ENCODE results near the gene METRNL. TPM values are rescaled to one million over a fixed set of nuclear protein-coding genes. Genes with fewer than 3 reads are reported as not detected.

The METRNL gene
- total and polyA plus RNA-seq, 12 donors = 39.0 to 134 (median 70.9) TPM

DNA sequence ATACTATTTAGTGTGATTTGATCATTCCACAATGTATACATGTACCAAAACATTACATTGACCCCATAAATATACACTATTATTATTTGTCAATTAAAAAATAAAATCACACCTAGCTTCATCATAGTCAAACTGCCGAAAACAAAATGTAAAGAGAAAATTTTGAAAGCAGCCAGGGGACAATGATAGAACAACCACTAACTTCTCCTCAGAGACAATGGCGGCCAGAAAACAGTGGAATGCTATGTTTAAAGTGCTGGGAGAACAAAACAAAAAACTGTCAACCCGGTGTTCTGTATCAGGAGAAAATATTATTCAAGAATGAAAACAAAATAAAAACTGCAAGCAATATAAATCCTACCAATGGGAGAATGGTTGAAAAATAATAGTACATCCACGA lies 63.2 kb downstream of the METRNL start:
- 91 to 94% methylated on average over 4 of the region's 4 CpGs for WGBS, 2 donors
- intact Hi-C loops (cut with DNase I) = no loop called here
- no peak for ATAC-seq
- Histone ChIP-seq H3K4me3 (no peak overlapping the region), H3K36me3 (no peaks in the 10 kb centered on the region), H3K4me1 (peaks cover 0 to 13% (median 10%) of the 10 kb centered on the region in 9 donors), H3K9me3 (peaks cover 0 to 13% (median 0%) of the 10 kb centered on the region in 11 donors), H3K27me3 (peaks cover 0 to 5% (median 0%) of the 10 kb centered on the region in 7 donors), H3K27ac (no peak overlapping the region)
- no peak for DNase-seq
- TF ChIP-seq, protein P1, sequence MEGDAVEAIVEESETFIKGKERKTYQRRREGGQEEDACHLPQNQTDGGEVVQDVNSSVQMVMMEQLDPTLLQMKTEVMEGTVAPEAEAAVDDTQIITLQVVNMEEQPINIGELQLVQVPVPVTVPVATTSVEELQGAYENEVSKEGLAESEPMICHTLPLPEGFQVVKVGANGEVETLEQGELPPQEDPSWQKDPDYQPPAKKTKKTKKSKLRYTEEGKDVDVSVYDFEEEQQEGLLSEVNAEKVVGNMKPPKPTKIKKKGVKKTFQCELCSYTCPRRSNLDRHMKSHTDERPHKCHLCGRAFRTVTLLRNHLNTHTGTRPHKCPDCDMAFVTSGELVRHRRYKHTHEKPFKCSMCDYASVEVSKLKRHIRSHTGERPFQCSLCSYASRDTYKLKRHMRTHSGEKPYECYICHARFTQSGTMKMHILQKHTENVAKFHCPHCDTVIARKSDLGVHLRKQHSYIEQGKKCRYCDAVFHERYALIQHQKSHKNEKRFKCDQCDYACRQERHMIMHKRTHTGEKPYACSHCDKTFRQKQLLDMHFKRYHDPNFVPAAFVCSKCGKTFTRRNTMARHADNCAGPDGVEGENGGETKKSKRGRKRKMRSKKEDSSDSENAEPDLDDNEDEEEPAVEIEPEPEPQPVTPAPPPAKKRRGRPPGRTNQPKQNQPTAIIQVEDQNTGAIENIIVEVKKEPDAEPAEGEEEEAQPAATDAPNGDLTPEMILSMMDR (IDR thresholded peaks at IDR 0.05) = no peak

DNA sequence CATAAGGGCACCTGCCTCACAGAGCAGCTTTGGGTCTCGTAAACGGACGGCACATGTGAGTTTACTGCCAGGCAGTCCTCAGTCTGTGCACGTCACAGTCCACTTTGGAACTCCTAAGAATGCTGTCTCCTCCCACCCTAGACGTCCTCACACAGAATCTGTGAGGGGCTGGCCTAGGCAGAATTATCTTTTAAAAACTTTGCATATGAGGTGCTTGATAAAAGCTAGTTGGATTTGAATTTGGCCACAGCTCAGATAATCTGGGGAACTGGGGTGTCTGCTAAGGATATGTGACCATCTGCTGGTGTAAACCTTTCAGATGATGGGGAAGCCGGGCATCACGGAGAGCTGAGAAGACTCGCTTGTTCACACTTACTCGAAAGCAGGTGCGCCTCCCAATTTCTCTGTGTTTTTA lies 64.4 kb downstream of the METRNL start:
- intact Hi-C loops (cut with DNase I) = no loop called here
- ATAC-seq (no peak), DNase-seq (no peak)
- peaks cover 0 to 7% (median 0%) of the 10 kb centered on the region in 7 donors for H3K27me3 ChIP-seq
- H3K9me3 ChIP-seq = peaks cover 0 to 13% (median 0%) of the 10 kb centered on the region in 11 donors
- no peak overlapping the region for H3K27ac ChIP-seq
- peaks cover 0 to 13% (median 10%) of the 10 kb centered on the region in 9 donors for H3K4me1 ChIP-seq
- 87 to 89% methylated on average over 10 of the region's 10 CpGs for WGBS, 2 donors
- H3K4me3 ChIP-seq = no peak overlapping the region
- no peaks in the 10 kb centered on the region for H3K36me3 ChIP-seq
- TF ChIP-seq, protein P1 (IDR thresholded peaks at IDR 0.05) = no peak

Other genes starting within 250 kb of the METRNL start
- under 1 TPM in 3 of 10 donors, not detected in 7; 0.11 to 0.20 (median 0.15) TPM for gene ZNF750, start 239.6 kb upstream of the METRNL start, total RNA-seq
- under 1 TPM; 0.14 to 0.15 TPM for gene ZNF750, start 239.6 kb upstream of the METRNL start, polyA plus RNA-seq

All from heart right ventricle (tissue), 16 donors.